MCF 10A (cell line): ENCODE data around the gene GAP43. TPM values are rescaled to one million over a fixed set of nuclear protein-coding genes. Genes with fewer than 3 reads are reported as not detected.

ENCODE experiments used
- BruUV-seq: library from RNA; stranded (reverse); fragments of 400-500 nt; replicated peaks from 2 replicates; lab custom pipeline; 2021; lab: Mats Ljungman, UMichigan
- CTCF ChIA-PET: fragments of 300-600 bp; sonication (Branson Sonifier 250); formaldehyde crosslinking; extraction: SDS; loops from one replicate; lab custom pipeline; 2021; ENCODE audit warnings: antibody characterized with exemption, inconsistent platforms; lab: Yijun Ruan, JAX
- POLR2A ChIA-PET: fragments of 300-600, 350-650 bp; sonication (Branson Sonifier 250); formaldehyde crosslinking; extraction: SDS; loops from one replicate; lab custom pipeline; 2020; ENCODE audit warnings: antibody characterized with exemption, inconsistent platforms; lab: Yijun Ruan, JAX
- DNase-seq: peaks from one replicate; pipeline ENCODE4 v3.0.0-alpha.2; 2018; ENCODE audit not compliant: unreplicated experiment
- H3K27ac Mint-ChIP-seq: one replicate; pipeline ENCODE4 v1.8.0; 2022; ENCODE audit warnings: mild to moderate bottlenecking, low read depth, mixed read lengths; ENCODE audit not compliant: unreplicated experiment
- H3K27me3 Mint-ChIP-seq: one replicate; pipeline ENCODE4 v1.8.0; 2022; ENCODE audit warnings: mixed read lengths; ENCODE audit not compliant: insufficient read depth, unreplicated experiment
- H3K36me3 Mint-ChIP-seq: one replicate; pipeline ENCODE4 v1.8.0; 2022; ENCODE audit warnings: mild to moderate bottlenecking, moderate library complexity, mixed read lengths; ENCODE audit not compliant: insufficient read depth, unreplicated experiment
- H3K4me1 Mint-ChIP-seq: one replicate; pipeline ENCODE4 v1.8.0; 2022; ENCODE audit warnings: mixed read lengths; ENCODE audit not compliant: insufficient read depth, unreplicated experiment
- H3K4me3 Mint-ChIP-seq: one replicate; pipeline ENCODE4 v1.8.0; 2022; ENCODE audit warnings: mild to moderate bottlenecking, moderate library complexity, mixed read lengths; ENCODE audit not compliant: unreplicated experiment
- H3K9me3 Mint-ChIP-seq: one replicate; pipeline ENCODE4 v1.8.0; 2022; ENCODE audit warnings: mixed read lengths; ENCODE audit not compliant: unreplicated experiment
- intact Hi-C: fragments of 100-400 bp; cut with micrococcal nuclease; formaldehyde crosslinking; loops from 2 replicates; pipeline ENCODE4 v1.14.1; 2022
- total RNA-seq: library from RNA; stranded (reverse); gene quantifications from 2 replicates; pipeline ENCODE4 v1.2.3, GENCODE V29; 2022
- TF ChIP-seq, protein P1 (sequence below): fragments of 200-600 bp; IDR thresholded peaks from one replicate; pipeline ENCODE4 v1.8.0; 2022; ENCODE audit warnings: antibody characterized with exemption, mild to moderate bottlenecking; ENCODE audit not compliant: unreplicated experiment

The GAP43 gene
- total RNA-seq, 1 experiment from 2014 or later = not detected

DNA sequence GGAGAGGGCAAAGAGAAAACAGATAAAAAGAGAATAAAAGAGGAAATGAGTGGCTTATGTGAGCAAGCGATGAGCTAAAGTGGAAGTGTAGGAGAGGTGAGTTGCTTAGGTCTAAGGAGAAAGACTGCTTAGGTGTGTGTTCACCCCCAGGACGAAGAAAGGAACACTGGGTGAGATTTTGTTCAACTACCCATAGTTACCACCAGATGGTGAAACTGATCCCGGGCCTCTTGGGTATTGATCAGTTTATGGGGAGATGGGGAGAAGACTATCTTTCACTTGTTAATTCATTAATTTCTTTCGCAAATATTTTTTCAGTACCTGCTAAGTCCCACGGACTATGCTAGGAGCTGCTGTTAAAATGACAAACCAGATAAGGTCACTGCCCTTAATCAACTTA, 33.9 kb downstream of the GAP43 start:
- H3K4me1 Mint-ChIP-seq = peaks cover 14% of the 10 kb centered on the region
- POLR2A ChIA-PET = interaction anchor here (0.6 kb wide), 2 partner anchors 37 to 221 kb away, joined by 3 read pairs; no protein-coding TSS in a partner anchor
- TF ChIP-seq, protein P1, sequence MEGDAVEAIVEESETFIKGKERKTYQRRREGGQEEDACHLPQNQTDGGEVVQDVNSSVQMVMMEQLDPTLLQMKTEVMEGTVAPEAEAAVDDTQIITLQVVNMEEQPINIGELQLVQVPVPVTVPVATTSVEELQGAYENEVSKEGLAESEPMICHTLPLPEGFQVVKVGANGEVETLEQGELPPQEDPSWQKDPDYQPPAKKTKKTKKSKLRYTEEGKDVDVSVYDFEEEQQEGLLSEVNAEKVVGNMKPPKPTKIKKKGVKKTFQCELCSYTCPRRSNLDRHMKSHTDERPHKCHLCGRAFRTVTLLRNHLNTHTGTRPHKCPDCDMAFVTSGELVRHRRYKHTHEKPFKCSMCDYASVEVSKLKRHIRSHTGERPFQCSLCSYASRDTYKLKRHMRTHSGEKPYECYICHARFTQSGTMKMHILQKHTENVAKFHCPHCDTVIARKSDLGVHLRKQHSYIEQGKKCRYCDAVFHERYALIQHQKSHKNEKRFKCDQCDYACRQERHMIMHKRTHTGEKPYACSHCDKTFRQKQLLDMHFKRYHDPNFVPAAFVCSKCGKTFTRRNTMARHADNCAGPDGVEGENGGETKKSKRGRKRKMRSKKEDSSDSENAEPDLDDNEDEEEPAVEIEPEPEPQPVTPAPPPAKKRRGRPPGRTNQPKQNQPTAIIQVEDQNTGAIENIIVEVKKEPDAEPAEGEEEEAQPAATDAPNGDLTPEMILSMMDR = no peak

DNA sequence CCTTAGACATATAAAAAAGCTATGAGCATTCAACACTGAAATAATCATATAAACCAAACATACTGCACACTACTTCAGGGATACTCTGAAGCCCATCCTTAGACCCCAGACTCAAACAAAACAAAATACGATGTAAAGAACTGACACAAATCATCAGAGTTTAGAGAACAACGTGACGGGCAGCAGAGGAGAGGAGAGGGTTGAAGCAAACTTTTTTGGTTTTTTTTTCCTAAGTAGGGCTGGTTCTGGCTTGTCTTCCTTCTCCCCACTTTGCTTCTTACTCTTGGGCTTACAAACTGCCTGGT, 34.7 kb downstream of the GAP43 start:
- H3K27ac Mint-ChIP-seq = peak overlapping the region; percentile 98
- CTCF ChIA-PET = interaction anchor here (0.6 to 0.9 kb wide), 4 partner anchors 11 to 566 kb away, joined by 3 to 5 read pairs (median 3); no protein-coding TSS in a partner anchor
- H3K4me1 Mint-ChIP-seq = peaks cover 14% of the 10 kb centered on the region
- H3K27me3 Mint-ChIP-seq = no peaks in the 10 kb centered on the region
- H3K36me3 Mint-ChIP-seq = no peaks in the 10 kb centered on the region
- POLR2A ChIA-PET = interaction anchor here (0.6 to 0.7 kb wide), 3 partner anchors 38 to 222 kb away, joined by 3 read pairs; no protein-coding TSS in a partner anchor
- no peaks in the 10 kb centered on the region for H3K9me3 Mint-ChIP-seq
- intact Hi-C loops = no loop called here
- TSS peak; percentile 92 for BruUV-seq
- peak overlapping the region; percentile 85 for H3K4me3 Mint-ChIP-seq
- TF ChIP-seq, protein P1 = no peak
- DNase-seq = no peak

More for the DNA sequence above, 33.9 kb downstream of the GAP43 start:
- BruUV-seq = no TSS peak
- DNase-seq = no peak
- intact Hi-C loops = no loop called here
- no peaks in the 10 kb centered on the region for H3K9me3 Mint-ChIP-seq
- H3K4me3 Mint-ChIP-seq = no peak overlapping the region
- CTCF ChIA-PET = interaction anchor here (0.6 to 0.9 kb wide), 4 partner anchors 12 to 1406 kb away, joined by 3 to 5 read pairs (median 3); no protein-coding TSS in a partner anchor
- no peaks in the 10 kb centered on the region for H3K27me3 Mint-ChIP-seq
- peak overlapping the region; percentile 60 for H3K27ac Mint-ChIP-seq
- H3K36me3 Mint-ChIP-seq = no peaks in the 10 kb centered on the region

DNA sequence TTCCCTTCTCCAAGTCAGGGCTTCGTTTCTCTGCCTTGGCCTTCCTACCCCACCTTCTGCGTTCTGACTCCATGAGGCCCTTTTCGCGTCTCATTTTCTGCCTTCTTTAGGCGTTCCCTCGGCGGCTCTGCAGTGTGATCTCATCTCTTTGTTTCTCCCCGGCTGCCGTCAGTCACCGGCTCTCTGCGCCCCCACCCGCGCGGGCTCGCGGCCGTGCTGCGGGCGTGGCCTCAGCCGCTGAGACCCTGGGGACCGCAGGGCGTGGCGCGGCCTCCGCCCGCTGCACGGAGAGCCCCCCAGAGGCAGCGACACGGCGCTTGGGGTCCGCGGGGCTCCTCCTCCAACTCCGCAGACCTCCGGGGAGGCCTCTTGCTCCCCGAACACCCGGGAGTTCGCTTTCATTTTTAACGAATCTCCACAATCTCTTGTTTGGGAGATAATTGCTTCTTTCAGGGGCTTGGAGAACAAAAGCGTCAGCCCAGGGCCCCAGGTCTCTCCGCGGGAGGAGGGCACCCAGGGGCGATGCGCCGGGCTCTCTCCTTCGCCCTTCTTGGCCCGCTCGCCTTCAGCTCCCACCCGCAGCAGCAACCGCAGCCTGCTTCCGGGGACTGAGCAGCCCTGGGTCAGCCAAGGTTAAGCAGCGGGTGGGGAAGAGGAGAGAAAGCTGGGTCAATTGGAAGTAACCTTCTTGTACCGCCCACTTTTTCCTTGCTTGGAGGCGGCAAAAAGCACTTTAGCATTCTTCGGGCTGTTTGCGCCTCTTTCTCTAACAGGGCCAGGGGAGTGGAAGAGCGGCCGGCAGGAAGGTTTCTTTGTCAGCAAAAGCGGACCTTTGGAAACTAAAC, 35.2 kb downstream of the GAP43 start:
- CTCF ChIA-PET = interaction anchor here (0.7 to 0.9 kb wide), 3 partner anchors 13 to 567 kb away, joined by 3 to 5 read pairs (median 3); no protein-coding TSS in a partner anchor
- Mint-ChIP-seq H3K9me3 (no peaks in the 10 kb centered on the region), H3K27me3 (no peaks in the 10 kb centered on the region), H3K36me3 (no peaks in the 10 kb centered on the region), H3K4me1 (peaks cover 14% of the 10 kb centered on the region), H3K27ac (peak overlapping the region; percentile 98), H3K4me3 (peak overlapping the region; percentile 85)
- TSS peak; percentile 42 for BruUV-seq
- POLR2A ChIA-PET = no interaction called here
- TF ChIP-seq, protein P1 = no peak
- DNase-seq = peak; percentile 61
- intact Hi-C loops = no loop called here
